HG02870 (cell line): Measurements from ENCODE around the gene FRMD3.

Experiments used
- ATAC-seq: cut with Tn5 transposase; IDR thresholded peaks from one replicate; pipeline ENCODE4 v1.9.1; 2021; ENCODE audit warnings: mild to moderate bottlenecking, moderate library complexity; ENCODE audit not compliant: unreplicated experiment

Gene FRMD3

GRCh38 chr9:83197591-83197990 is 340.6 kb downstream of the FRMD3 start:
- no peak for ATAC-seq

- ATAC-seq = no peak
These were observed 341.3 kb downstream of the FRMD3 start for GRCh38 chr9:83196946-83197345.
